WTC11 (cell line): ENCODE results near the gene TIPARP. TPM values are rescaled to one million over a fixed set of nuclear protein-coding genes. Genes with fewer than 3 reads are reported as not detected.

Experiments
- ATAC-seq: fragments of 200-7000 bp; cut with Tn5 transposase; 2 replicates; pipeline ENCODE4 v1.10.0; 2021; ENCODE audit warnings: mild to moderate bottlenecking, moderate library complexity
- CTCF ChIA-PET: fragments of 300-600 bp; sonication (Branson Sonifier 250); formaldehyde crosslinking; loops from one replicate; lab custom pipeline; 2021; ENCODE audit warnings: antibody characterized with exemption; lab: Charles Lee
- POLR2A ChIA-PET: fragments of 350-600 bp; sonication (Branson Sonifier 250); formaldehyde crosslinking; loops from one replicate; lab custom pipeline; 2021; ENCODE audit warnings: antibody characterized with exemption; lab: Charles Lee
- DNase-seq: peaks from one replicate; pipeline ENCODE4 v3.0.0; 2021; ENCODE audit warnings: low spot score
- H3K27ac Mint-ChIP-seq: 2 replicates; pipeline ENCODE4 v1.8.0; 2021; ENCODE audit warnings: mixed read lengths
- H3K27me3 Mint-ChIP-seq: 2 replicates; pipeline ENCODE4 v1.8.0; 2021; ENCODE audit warnings: low read depth, mild to moderate bottlenecking, moderate library complexity, mixed read lengths
- H3K36me3 Mint-ChIP-seq: 2 replicates; pipeline ENCODE4 v1.8.0; 2021; ENCODE audit warnings: mixed read lengths
- H3K4me1 Mint-ChIP-seq: 2 replicates; pipeline ENCODE4 v1.8.0; 2022; ENCODE audit warnings: mixed read lengths
- H3K4me3 Mint-ChIP-seq: 2 replicates; pipeline ENCODE4 v1.8.0; 2021; ENCODE audit warnings: mild to moderate bottlenecking, moderate library complexity, mixed read lengths
- H3K9me3 Mint-ChIP-seq: 2 replicates; pipeline ENCODE4 v1.8.0; 2021; ENCODE audit warnings: mixed read lengths
- ARID4B ChIP-seq: sonication (generic); formaldehyde crosslinking; IDR thresholded peaks from 2 replicates; pipeline ENCODE4 v1.8.0; 2023; ENCODE audit warnings: missing genetic modification reagents, mild to moderate bottlenecking, borderline replicate concordance
- CDX4 ChIP-seq: fragments of 250-450 bp; sonication (Bioruptor Pico); IDR thresholded peaks from 2 replicates; pipeline ENCODE4 v1.9.0; 2021; ENCODE audit warnings: moderate library complexity, mild to moderate bottlenecking, inconsistent platforms, borderline replicate concordance
- CREM ChIP-seq: sonication (generic); formaldehyde crosslinking; IDR thresholded peaks from 2 replicates; pipeline ENCODE4 v1.8.1; 2022; ENCODE audit warnings: mild to moderate bottlenecking, missing genetic modification reagents, moderate library complexity
- CTCF ChIP-seq: fragments of 200-600 bp; IDR thresholded peaks from 2 replicates; pipeline ENCODE4 v1.8.0; 2022; ENCODE audit warnings: antibody characterized with exemption
- EMX1 ChIP-seq: fragments of 250-450 bp; sonication (Bioruptor Pico); IDR thresholded peaks from 2 replicates; pipeline ENCODE4 v1.8.0; 2021; ENCODE audit warnings: mild to moderate bottlenecking
- IRF2 ChIP-seq: sonication (generic); formaldehyde crosslinking; IDR thresholded peaks from 2 replicates; pipeline ENCODE4 v1.8.0; 2022; ENCODE audit warnings: low read depth, missing genetic modification reagents, borderline replicate concordance
- JUN ChIP-seq: sonication (generic); formaldehyde crosslinking; IDR thresholded peaks from 2 replicates; pipeline ENCODE4 v1.8.0; 2023; ENCODE audit warnings: mild to moderate bottlenecking, missing genetic modification reagents
- MAX ChIP-seq: sonication (generic); formaldehyde crosslinking; IDR thresholded peaks from 2 replicates; pipeline ENCODE4 v1.8.0; 2022; ENCODE audit warnings: mild to moderate bottlenecking, missing genetic modification reagents
- MXD4 ChIP-seq: fragments of 250-450 bp; sonication (Bioruptor Pico); IDR thresholded peaks from 2 replicates; pipeline ENCODE4 v1.8.0; 2021; ENCODE audit warnings: mild to moderate bottlenecking, moderate library complexity, borderline replicate concordance
- NFATC4 ChIP-seq: fragments of 250-450 bp; sonication (Bioruptor Pico); IDR thresholded peaks from 2 replicates; pipeline ENCODE4 v1.9.0; 2021; ENCODE audit warnings: mild to moderate bottlenecking
- PRDM15 ChIP-seq: sonication (generic); formaldehyde crosslinking; IDR thresholded peaks from 2 replicates; pipeline ENCODE4 v1.8.0; 2022; ENCODE audit warnings: missing genetic modification reagents
- RELA ChIP-seq: sonication (generic); formaldehyde crosslinking; IDR thresholded peaks from 2 replicates; pipeline ENCODE4 v1.8.1; 2022; ENCODE audit warnings: missing genetic modification reagents, mild to moderate bottlenecking, borderline replicate concordance
- SMAD3 ChIP-seq: sonication (generic); formaldehyde crosslinking; IDR thresholded peaks from 2 replicates; pipeline ENCODE4 v1.8.0; 2022; ENCODE audit warnings: missing genetic modification reagents, mild to moderate bottlenecking, borderline replicate concordance
- TCF7 ChIP-seq: sonication (generic); formaldehyde crosslinking; IDR thresholded peaks from 2 replicates; pipeline ENCODE4 v1.8.0; 2022; ENCODE audit warnings: mild to moderate bottlenecking, low read depth, missing genetic modification reagents, moderate library complexity
- TEAD1 ChIP-seq: sonication (generic); formaldehyde crosslinking; IDR thresholded peaks from 2 replicates; pipeline ENCODE4 v1.8.0; 2022; ENCODE audit warnings: mild to moderate bottlenecking, missing genetic modification reagents
- TP53 ChIP-seq: sonication (generic); formaldehyde crosslinking; IDR thresholded peaks from 2 replicates; pipeline ENCODE4 v1.8.1; 2023; ENCODE audit warnings: mild to moderate bottlenecking, missing genetic modification reagents
- ZNF263 ChIP-seq: sonication (generic); formaldehyde crosslinking; IDR thresholded peaks from 2 replicates; pipeline ENCODE4 v1.8.1; 2022; ENCODE audit warnings: low read depth, mild to moderate bottlenecking, moderate library complexity, missing genetic modification reagents
- ZNF512 ChIP-seq: sonication (generic); formaldehyde crosslinking; IDR thresholded peaks from 2 replicates; pipeline ENCODE4 v1.8.1; 2022; ENCODE audit warnings: missing genetic modification reagents, borderline replicate concordance
- total RNA-seq: library from RNA; stranded (reverse); gene quantifications from 3 replicates; pipeline ENCODE4 v1.2.3, GENCODE V29; 2021

The TIPARP gene
- total RNA-seq, 1 experiment from 2014 or later, result 5.6 TPM

- TF ChIP-seq CDX4 (CRISPR knock-in tag), result no peak
- TF ChIP-seq MXD4 (CRISPR knock-in tag), result no peak
- TF ChIP-seq ARID4B (CRISPR knock-in tag), result no peak
- no peak for TF ChIP-seq JUN (CRISPR knock-in tag)
- no peak for TF ChIP-seq CTCF
- no peak for TF ChIP-seq TEAD1 (CRISPR knock-in tag)
- no peak for TF ChIP-seq TP53 (CRISPR knock-in tag)
- H3K27ac Mint-ChIP-seq, result peak overlapping the region; percentile 69
- no peaks in the 10 kb centered on the region for H3K9me3 Mint-ChIP-seq
- H3K4me1 Mint-ChIP-seq, result peaks cover 38% of the 10 kb centered on the region
- no peak for ATAC-seq
- no peaks in the 10 kb centered on the region for H3K27me3 Mint-ChIP-seq
- ChIA-PET POLR2A (interaction anchor here (0.5 to 1.3 kb wide), 2 partner anchors 70 to 459 kb away, joined by 3 read pairs; no protein-coding TSS in a partner anchor), CTCF (no interaction called here)
- DNase-seq, result no peak
- peaks cover 20% of the 10 kb centered on the region for H3K36me3 Mint-ChIP-seq
- no peak overlapping the region for H3K4me3 Mint-ChIP-seq
Observed at GRCh38 chr3:156680243-156680914, 6.0 kb downstream of the TIPARP start.

GRCh38 chr3:156681002-156681401 lies 6.6 kb downstream of the TIPARP start:
- TF ChIP-seq IRF2, result no peak
- Mint-ChIP-seq H3K27ac (peak overlapping the region; percentile 69), H3K4me3 (no peak overlapping the region), H3K4me1 (peaks cover 43% of the 10 kb centered on the region), H3K27me3 (no peaks in the 10 kb centered on the region), H3K9me3 (no peaks in the 10 kb centered on the region), H3K36me3 (peaks cover 20% of the 10 kb centered on the region)
- ATAC-seq (peak; percentile 66), DNase-seq (peak; percentile 21)
- CTCF ChIA-PET, result no interaction called here
- POLR2A ChIA-PET, result interaction anchor here (0.5 to 1.3 kb wide), 2 partner anchors 70 to 458 kb away, joined by 3 read pairs; no protein-coding TSS in a partner anchor

- Mint-ChIP-seq H3K27me3 (no peaks in the 10 kb centered on the region), H3K36me3 (peaks cover 19% of the 10 kb centered on the region)
- POLR2A ChIA-PET, result no interaction called here
- no peak for TF ChIP-seq PRDM15
- no peak for TF ChIP-seq ZNF263 (CRISPR knock-in tag)
- TF ChIP-seq TCF7 (CRISPR knock-in tag), result no peak
- TF ChIP-seq ZNF512 (CRISPR knock-in tag), result no peak
- TF ChIP-seq SMAD3 (CRISPR knock-in tag), result no peak
- TF ChIP-seq MAX (CRISPR knock-in tag), result no peak
- TF ChIP-seq EMX1 (CRISPR knock-in tag), result no peak
- no peak for TF ChIP-seq CREM (CRISPR knock-in tag)
- TF ChIP-seq RELA (CRISPR knock-in tag), result no peak
- no peak for TF ChIP-seq NFATC4 (CRISPR knock-in tag)
Observed at GRCh38 chr3:156682501-156682900, 8.1 kb downstream of the TIPARP start.

More at GRCh38 chr3:156682501-156682900, 8.1 kb downstream of the TIPARP start:
- no peaks in the 10 kb centered on the region for H3K9me3 Mint-ChIP-seq
- H3K27ac Mint-ChIP-seq, result no peak overlapping the region
- H3K4me3 Mint-ChIP-seq, result no peak overlapping the region
- peaks cover 29% of the 10 kb centered on the region for H3K4me1 Mint-ChIP-seq
- DNase-seq, result no peak
- no peak for ATAC-seq
- CTCF ChIA-PET, result interaction anchor here (0.6 to 1.8 kb wide), 2 partner anchors 9 to 78 kb away, joined by 3 to 4 read pairs; no protein-coding TSS in a partner anchor
